ENCODE data around the gene DNMT3B. TPM values are rescaled to one million over a fixed set of nuclear protein-coding genes. Genes with fewer than 3 reads are reported as not detected.
"Not testable (repeated sequence)": the region's sequence is repeated elsewhere in the genome, so short reads cannot be mapped to it uniquely, and the experiment has no call there.

DNMT3B gene
- total RNA-seq, 1 experiment from 2014 or later = 682 TPM

GRCh38 chr20:32718749-32719348, 43.3 kb upstream of the DNMT3B start (continued):
- TF ChIP-seq NR2C2 (CRISPR knock-in tag; IDR thresholded peaks at IDR 0.05) (no peak), MYBL2 (CRISPR knock-in tag; IDR thresholded peaks at IDR 0.05) (no peak)

DNA sequence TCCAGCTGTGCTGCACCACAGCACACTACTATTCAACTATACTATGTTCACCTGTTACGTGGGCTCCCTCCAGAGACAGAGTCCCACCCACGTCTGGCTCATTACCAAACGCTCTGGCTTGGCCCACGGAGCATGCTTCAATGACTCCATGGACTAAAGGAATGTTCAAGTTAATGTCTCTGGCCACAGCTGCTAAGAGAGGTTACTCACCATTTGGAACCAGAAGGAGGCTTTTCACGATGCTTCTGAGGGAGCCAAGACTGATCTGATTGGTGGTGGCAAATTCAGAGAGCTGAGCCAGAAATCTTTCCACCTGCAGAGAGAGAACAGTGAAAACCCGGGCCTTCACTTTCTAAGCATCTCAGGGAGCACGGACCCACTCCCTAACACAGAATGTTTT, 34.5 kb upstream of the DNMT3B start:
- peaks cover 4% of the 10 kb centered on the region for H3K9me3 Mint-ChIP-seq
- H3K27me3 Mint-ChIP-seq (ENCODE audit: low read depth) = no peaks in the 10 kb centered on the region
- ChIA-PET POLR2A (no interaction called here), CTCF (interaction anchor here (1.5 kb wide), 1 partner anchor 51 kb away, joined by 4 read pairs; no protein-coding TSS in a partner anchor)
- H3K36me3 Mint-ChIP-seq = peaks cover 44% of the 10 kb centered on the region
- peak overlapping the region; percentile 71 for H3K27ac Mint-ChIP-seq
- H3K4me1 Mint-ChIP-seq = peaks cover 12% of the 10 kb centered on the region
- DNase-seq (ENCODE audit: low spot score) (no peak), ATAC-seq (no peak)
- H3K4me3 Mint-ChIP-seq = no peak overlapping the region
- TF ChIP-seq FOXK1 (CRISPR knock-in tag; IDR thresholded peaks at IDR 0.05) (no peak), TEAD4 (CRISPR knock-in tag; IDR thresholded peaks at IDR 0.05) (no peak), CBFB (CRISPR knock-in tag; IDR thresholded peaks at IDR 0.05; ENCODE audit: low read depth) (no peak), PREB (CRISPR knock-in tag; IDR thresholded peaks at IDR 0.05; ENCODE audit: borderline replicate concordance) (no peak)

- H3K27me3 Mint-ChIP-seq (ENCODE audit: low read depth); H3K9me3 Mint-ChIP-seq; ATAC-seq; POLR2A ChIA-PET; DNase-seq (ENCODE audit: low spot score); H3K4me3 Mint-ChIP-seq: not testable (repeated sequence)
- Mint-ChIP-seq H3K4me1 (peaks cover 12% of the 10 kb centered on the region), H3K27ac (peak overlapping the region; percentile 96), H3K36me3 (peaks cover 44% of the 10 kb centered on the region)
- CTCF ChIA-PET = interaction anchor here (1.5 kb wide), 1 partner anchor 50 kb away, joined by 4 read pairs; no protein-coding TSS in a partner anchor
Measured at GRCh38 chr20:32728435-32728834, 33.8 kb upstream of the DNMT3B start.

GRCh38 chr20:32729334-32729733, 32.9 kb upstream of the DNMT3B start:
- H3K9me3 Mint-ChIP-seq; H3K27me3 Mint-ChIP-seq (ENCODE audit: low read depth); H3K27ac Mint-ChIP-seq; POLR2A ChIA-PET; H3K4me3 Mint-ChIP-seq; CTCF ChIA-PET; DNase-seq (ENCODE audit: low spot score); ATAC-seq: not testable (repeated sequence)
- Mint-ChIP-seq H3K36me3 (peaks cover 44% of the 10 kb centered on the region), H3K4me1 (peaks cover 12% of the 10 kb centered on the region)
- peak; percentile 55; the same call in 1 of the 2 replicates for TF ChIP-seq ZNF121 (CRISPR knock-in tag; IDR thresholded peaks at IDR 0.05)

- DNase-seq (ENCODE audit: low spot score) (no peak), ATAC-seq (no peak)
- Mint-ChIP-seq H3K27ac (peak overlapping the region; percentile 40), H3K36me3 (peaks cover 26% of the 10 kb centered on the region), H3K9me3 (no peaks in the 10 kb centered on the region), H3K4me3 (no peak overlapping the region), H3K4me1 (peaks cover 16% of the 10 kb centered on the region), H3K27me3 (ENCODE audit: low read depth) (no peaks in the 10 kb centered on the region)
- CTCF ChIA-PET = interaction anchor here (0.7 to 1.6 kb wide), 2 partner anchors 46 to 59 kb away, joined by 3 to 11 read pairs; partner anchors contain the start of gene C20orf203
- TF ChIP-seq ZNF281 (CRISPR knock-in tag; IDR thresholded peaks at IDR 0.05) (no peak), ZNF121 (CRISPR knock-in tag; IDR thresholded peaks at IDR 0.05) (peak; percentile 44; the same call in 1 of the 2 replicates), ETV6 (CRISPR knock-in tag; IDR thresholded peaks at IDR 0.05) (no peak), JUN (CRISPR knock-in tag; IDR thresholded peaks at IDR 0.05) (no peak), ZMAT4 (CRISPR knock-in tag; IDR thresholded peaks at IDR 0.05) (no peak)
- POLR2A ChIA-PET = no interaction called here
Measured at GRCh38 chr20:32731882-32732266, 30.3 kb upstream of the DNMT3B start.

Data from WTC11 (cell line).